HCT116 (cell line): ENCODE measurements around the gene DCK. TPM values are rescaled to one million over a fixed set of nuclear protein-coding genes. Genes with fewer than 3 reads are reported as not detected.
A peak's percentile ranks its signal among the peaks of the same experiment; 100 is the strongest.

ENCODE experiments used
- ATAC-seq: fragments of 200-7000 bp; cut with Tn5 transposase; 2 replicates; pipeline ENCODE4 v1.9.1; 2020; ENCODE audit warnings: mild to moderate bottlenecking, moderate library complexity
- BruUV-seq: library from RNA; stranded (reverse); fragments of 400-500 nt; replicated peaks from 2 replicates; lab custom pipeline; 2021; lab: Mats Ljungman, UMichigan
- CTCF ChIA-PET: fragments of 300-600 bp; sonication (Branson Sonifier 250); formaldehyde crosslinking; loops from one replicate; lab custom pipeline; 2021; ENCODE audit warnings: antibody characterized with exemption; lab: Charles Lee
- POLR2A ChIA-PET: fragments of 300-600, 350-600 bp; sonication (Branson Sonifier 250); formaldehyde crosslinking; loops from one replicate; lab custom pipeline; 2021; ENCODE audit warnings: antibody characterized with exemption; lab: Charles Lee
- RAD21 ChIA-PET, 2 experiments: fragments of 300-600 bp; sonication (Branson Sonifier 250); formaldehyde crosslinking; loops; one replicate each; lab custom pipeline; 2023; ENCODE audit warnings: low total read pairs in 2 of 2; ENCODE audit not compliant: uncharacterized antibody in 2 of 2, unreplicated experiment in 2 of 2, low non-redundant PET in 1 of 2; lab: Charles Lee
- DNase-seq: peaks from one replicate; pipeline ENCODE4 v3.0.0-alpha.2; 2010; ENCODE audit warnings: low read depth, low spot score
- H2AFZ ChIP-seq: fragments of 200-600 bp; shearing (Covaris generic), sonication (generic); 2 replicates; pipeline ENCODE4 v1.6.1; 2017; ENCODE audit warnings: low read depth, mixed run types, mixed read lengths, antibody characterized with exemption, low read length; ENCODE audit not compliant: poor library complexity, severe bottlenecking
- H3K27ac ChIP-seq: 2 replicates; pipeline ENCODE4 v1.5.1; 2012; ENCODE audit warnings: low read depth, low read length
- H3K27me3 ChIP-seq: fragments of 200-600 bp; sonication (generic); 2 replicates; pipeline ENCODE4 v1.6.1; 2016; ENCODE audit warnings: mixed run types, low read length, mixed read lengths; ENCODE audit not compliant: insufficient read depth
- H3K36me3 ChIP-seq, 2 experiments: fragments of 200-500 bp in 1 of 2; fragments of 200-600 bp in 1 of 2; sonication (Bioruptor generic) in 1 of 2; sonication (generic) in 1 of 2; 2 replicates each; pipeline versions ENCODE4 v1.5.1 to v1.6.1; 2014 to 2016; ENCODE audit warnings: low read length in 2 of 2, inconsistent platforms in 1 of 2, mixed read lengths in 1 of 2, mixed run types in 1 of 2; ENCODE audit not compliant: insufficient read depth in 2 of 2, control insufficient read depth in 1 of 2
- H3K4me1 ChIP-seq, 2 experiments: fragments of 200-600 bp in 1 of 2; sonication (generic) in 1 of 2; 2 replicates each; pipeline versions ENCODE4 v1.5.1 to v1.6.1; 2012 to 2017; ENCODE audit warnings: low read length in 2 of 2, inconsistent platforms in 1 of 2, mild to moderate bottlenecking in 1 of 2, mixed read lengths in 1 of 2, mixed run types in 1 of 2, moderate library complexity in 1 of 2; ENCODE audit not compliant: insufficient read depth in 2 of 2, control insufficient read depth in 1 of 2
- H3K4me2 ChIP-seq: fragments of 200-600 bp; sonication (generic); 2 replicates; pipeline ENCODE4 v1.6.1; 2017; ENCODE audit warnings: mixed run types, low read length, mixed read lengths
- H3K4me3 ChIP-seq, 2 experiments: fragments of 200-600 bp in 1 of 2; sonication (generic) in 1 of 2; replicated peaks in 1 of 2; 2 replicates each; pipeline ENCODE4 v1.5.1; 2011 to 2016; ENCODE audit warnings: low read length in 2 of 2, control low read depth in 1 of 2, low read depth in 1 of 2, mild to moderate bottlenecking in 1 of 2, mixed read lengths in 1 of 2, mixed run types in 1 of 2
- H3K79me2 ChIP-seq: fragments of 200-600 bp; sonication (generic); 2 replicates; pipeline ENCODE4 v1.6.1; 2017; ENCODE audit warnings: mild to moderate bottlenecking, mixed run types, low read length, moderate library complexity, mixed read lengths; ENCODE audit not compliant: insufficient read depth
- H3K9ac ChIP-seq: fragments of 200-600 bp; sonication (generic); 2 replicates; pipeline ENCODE4 v1.6.1; 2016; ENCODE audit warnings: low read length, mixed read lengths
- H3K9me2 ChIP-seq: fragments of 200-600 bp; sonication (generic), shearing (Covaris generic); 2 replicates; pipeline ENCODE4 v1.6.1; 2017; ENCODE audit warnings: mixed run types, mild to moderate bottlenecking, moderate library complexity; ENCODE audit not compliant: insufficient read depth
- H3K9me3 ChIP-seq, 2 experiments: fragments of 200-500 bp in 1 of 2; fragments of 200-600 bp in 1 of 2; sonication (Bioruptor generic) in 1 of 2; sonication (generic) in 1 of 2; 2 replicates each; pipeline ENCODE4 v1.6.1; 2014 to 2017; ENCODE audit warnings: low read length in 2 of 2, mixed read lengths in 2 of 2, inconsistent platforms in 1 of 2, low read depth in 1 of 2, mild to moderate bottlenecking in 1 of 2, mixed run types in 1 of 2, moderate library complexity in 1 of 2; ENCODE audit not compliant: control insufficient read depth in 1 of 2, insufficient read depth in 1 of 2
- H4K20me1 ChIP-seq: fragments of 200-600 bp; sonication (generic), shearing (Covaris generic); 2 replicates; pipeline ENCODE4 v1.6.1; 2017; ENCODE audit warnings: mixed run types, mild to moderate bottlenecking, moderate library complexity; ENCODE audit not compliant: insufficient read depth
- EGR1 ChIP-seq: IDR thresholded peaks from 2 replicates; pipeline ENCODE4 v1.6.1; 2012; ENCODE audit warnings: low read depth
- ELF1 ChIP-seq: IDR thresholded peaks from 2 replicates; pipeline ENCODE4 v1.6.1; 2012; ENCODE audit warnings: low read depth, borderline replicate concordance
- EZH2phosphoT487 ChIP-seq: fragments of 200-600 bp; IDR thresholded peaks from 2 replicates; pipeline ENCODE4 v1.6.1; 2018; ENCODE audit warnings: antibody characterized with exemption, borderline replicate concordance
- FOSL1 ChIP-seq: IDR thresholded peaks from 2 replicates; pipeline ENCODE4 v1.6.1; 2012; ENCODE audit warnings: low read depth
- JUND ChIP-seq: IDR thresholded peaks from 2 replicates; pipeline ENCODE4 v1.6.1; 2012
- POLR2A ChIP-seq: IDR thresholded peaks from 2 replicates; pipeline ENCODE4 v1.7.0; 2011; ENCODE audit warnings: borderline replicate concordance; ENCODE audit not compliant: insufficient read depth, insufficient read length; ENCODE audit errors: extremely low read depth
- POLR2AphosphoS5 ChIP-seq: IDR thresholded peaks from 2 replicates; pipeline ENCODE4 v1.6.1; 2011; ENCODE audit warnings: mild to moderate bottlenecking, low read depth, low read length, moderate library complexity
- SP1 ChIP-seq: IDR thresholded peaks from 2 replicates; pipeline ENCODE4 v1.6.1; 2012; ENCODE audit warnings: low read depth
- SRF ChIP-seq: IDR thresholded peaks from 2 replicates; pipeline ENCODE4 v1.6.1; 2012; ENCODE audit warnings: low read depth
- TCF7L2 ChIP-seq: IDR thresholded peaks from 2 replicates; pipeline ENCODE4 v1.7.0; 2011; ENCODE audit warnings: borderline replicate concordance, inconsistent platforms; ENCODE audit not compliant: insufficient read depth, insufficient read length; ENCODE audit errors: extremely low read depth
- YY1 ChIP-seq: IDR thresholded peaks from 2 replicates; pipeline ENCODE4 v1.6.1; 2011; ENCODE audit warnings: low read length, low read depth, moderate library complexity, mild to moderate bottlenecking; ENCODE audit not compliant: insufficient replicate concordance; ENCODE audit errors: extremely low read depth
- ZBTB33 ChIP-seq: IDR thresholded peaks from 2 replicates; pipeline ENCODE4 v1.6.1; 2011; ENCODE audit warnings: mild to moderate bottlenecking, low read length, moderate library complexity; ENCODE audit not compliant: insufficient replicate concordance; ENCODE audit errors: extremely low read depth
- ZFX ChIP-seq: fragments of 450-650 bp; IDR thresholded peaks from 2 replicates; pipeline ENCODE4 v1.6.1; 2017
- ZNF274 ChIP-seq: fragments of 200-500 bp; sonication (Bioruptor generic); IDR thresholded peaks from 2 replicates; pipeline ENCODE4 v1.6.1; 2014; ENCODE audit warnings: mild to moderate bottlenecking, low read depth, low read length, inconsistent platforms
- intact Hi-C: fragments of 100-400 bp; cut with micrococcal nuclease; formaldehyde crosslinking; loops from 2 replicates; pipeline ENCODE4 v1.10.0; 2022
- total RNA-seq: library from RNA; stranded (reverse); gene quantifications from one replicate; pipeline ENCODE4 v1.2.1, GENCODE V29; 2021; ENCODE audit not compliant: unreplicated experiment
- TF ChIP-seq, protein P1 (sequence below): IDR thresholded peaks from 2 replicates; pipeline ENCODE4 v1.6.1; 2012
- TF ChIP-seq, protein P2 (sequence below): IDR thresholded peaks from 2 replicates; pipeline ENCODE4 v1.6.1; 2012; ENCODE audit warnings: low read depth

The DCK gene
- total RNA-seq, 1 experiment from 2014 or later, result 23.0 TPM

- ChIA-PET CTCF (interaction anchor here (0.6 to 5.6 kb wide), 3 partner anchors 16 to 374 kb away, joined by 3 to 44 read pairs (median 3); no protein-coding TSS in a partner anchor), RAD21 (no interaction called here)
- Histone ChIP-seq H3K4me3 (no peak overlapping the region), H4K20me1 (no peaks in the 10 kb centered on the region), H3K9me3 (no peaks in the 10 kb centered on the region), H3K79me2 (no peaks in the 10 kb centered on the region; the same call in 1 of the 2 replicates), H3K36me3 (peaks cover 0 to 7% of the 10 kb centered on the region in 2 experiments; a peak in 1 of 4 replicates), H3K9me2 (no peaks in the 10 kb centered on the region), H3K4me1 (peaks cover 10 to 18% of the 10 kb centered on the region in 2 experiments)
- DNase-seq (no peak), ATAC-seq (peak; percentile 38)
- BruUV-seq, result no TSS peak
- intact Hi-C loops, result no loop called here
- TF ChIP-seq YY1 (no peak), JUND (no peak), ELF1 (no peak), ZFX (no peak), EZH2phosphoT487 (no peak), EGR1 (no peak), POLR2A (no peak), POLR2AphosphoS5 (no peak), SRF (no peak), TCF7L2 (no peak), SP1 (no peak), FOSL1 (no peak), ZBTB33 (no peak), ZNF274 (no peak)
- TF ChIP-seq, protein P1, sequence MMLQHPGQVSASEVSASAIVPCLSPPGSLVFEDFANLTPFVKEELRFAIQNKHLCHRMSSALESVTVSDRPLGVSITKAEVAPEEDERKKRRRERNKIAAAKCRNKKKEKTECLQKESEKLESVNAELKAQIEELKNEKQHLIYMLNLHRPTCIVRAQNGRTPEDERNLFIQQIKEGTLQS, result no peak
- TF ChIP-seq, protein P2, sequence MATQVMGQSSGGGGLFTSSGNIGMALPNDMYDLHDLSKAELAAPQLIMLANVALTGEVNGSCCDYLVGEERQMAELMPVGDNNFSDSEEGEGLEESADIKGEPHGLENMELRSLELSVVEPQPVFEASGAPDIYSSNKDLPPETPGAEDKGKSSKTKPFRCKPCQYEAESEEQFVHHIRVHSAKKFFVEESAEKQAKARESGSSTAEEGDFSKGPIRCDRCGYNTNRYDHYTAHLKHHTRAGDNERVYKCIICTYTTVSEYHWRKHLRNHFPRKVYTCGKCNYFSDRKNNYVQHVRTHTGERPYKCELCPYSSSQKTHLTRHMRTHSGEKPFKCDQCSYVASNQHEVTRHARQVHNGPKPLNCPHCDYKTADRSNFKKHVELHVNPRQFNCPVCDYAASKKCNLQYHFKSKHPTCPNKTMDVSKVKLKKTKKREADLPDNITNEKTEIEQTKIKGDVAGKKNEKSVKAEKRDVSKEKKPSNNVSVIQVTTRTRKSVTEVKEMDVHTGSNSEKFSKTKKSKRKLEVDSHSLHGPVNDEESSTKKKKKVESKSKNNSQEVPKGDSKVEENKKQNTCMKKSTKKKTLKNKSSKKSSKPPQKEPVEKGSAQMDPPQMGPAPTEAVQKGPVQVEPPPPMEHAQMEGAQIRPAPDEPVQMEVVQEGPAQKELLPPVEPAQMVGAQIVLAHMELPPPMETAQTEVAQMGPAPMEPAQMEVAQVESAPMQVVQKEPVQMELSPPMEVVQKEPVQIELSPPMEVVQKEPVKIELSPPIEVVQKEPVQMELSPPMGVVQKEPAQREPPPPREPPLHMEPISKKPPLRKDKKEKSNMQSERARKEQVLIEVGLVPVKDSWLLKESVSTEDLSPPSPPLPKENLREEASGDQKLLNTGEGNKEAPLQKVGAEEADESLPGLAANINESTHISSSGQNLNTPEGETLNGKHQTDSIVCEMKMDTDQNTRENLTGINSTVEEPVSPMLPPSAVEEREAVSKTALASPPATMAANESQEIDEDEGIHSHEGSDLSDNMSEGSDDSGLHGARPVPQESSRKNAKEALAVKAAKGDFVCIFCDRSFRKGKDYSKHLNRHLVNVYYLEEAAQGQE, result no peak
- TF ChIP-seq, all 23 proteins: peak for 0
- POLR2A ChIA-PET, result no interaction called here
- Histone ChIP-seq H3K4me2 (peak overlapping the region; percentile 46), H3K27ac (no peak overlapping the region), H3K9ac (no peak overlapping the region), H3K27me3 (no peaks in the 10 kb centered on the region), H2AFZ (no peak overlapping the region)
Measured at GRCh38 chr4:71025654-71026053, 32.2 kb downstream of the DCK start.
